Measurements from ENCODE around the gene ZMYM2.

The ZMYM2 gene

GRCh38 chr13:20044086-20044485 lies 85.6 kb downstream of the ZMYM2 start:
- DNase-seq (ENCODE audit: low read depth, low spot score) = peak; percentile 7

- DNase-seq (ENCODE audit: low read depth, low spot score) = no peak
These were observed 87.5 kb downstream of the ZMYM2 start for GRCh38 chr13:20045950-20046548.

- peak; percentile 11 for DNase-seq (ENCODE audit: low read depth, low spot score)
These were observed 91.3 kb downstream of the ZMYM2 start for GRCh38 chr13:20049558-20050473.

- no peak for DNase-seq (ENCODE audit: low read depth, low spot score)
These were observed 92.8 kb downstream of the ZMYM2 start for GRCh38 chr13:20051366-20051765.

GRCh38 chr13:20053016-20053415 lies 94.5 kb downstream of the ZMYM2 start:
- DNase-seq (ENCODE audit: low read depth, low spot score) = peak; percentile 56

GRCh38 chr13:20053891-20054290 lies 95.4 kb downstream of the ZMYM2 start:
- no peak for DNase-seq (ENCODE audit: low read depth, low spot score)

GRCh38 chr13:20054586-20054985 lies 96.1 kb downstream of the ZMYM2 start:
- DNase-seq (ENCODE audit: low read depth, low spot score) = no peak

- no peak for DNase-seq (ENCODE audit: low read depth, low spot score)
These were observed 98.7 kb downstream of the ZMYM2 start for GRCh38 chr13:20057214-20057613.

- no peak for DNase-seq (ENCODE audit: low read depth, low spot score)
These were observed 99.4 kb downstream of the ZMYM2 start for GRCh38 chr13:20057963-20058362.

GRCh38 chr13:20058476-20058875 lies 99.9 kb downstream of the ZMYM2 start:
- DNase-seq (ENCODE audit: low read depth, low spot score) = no peak

- DNase-seq (ENCODE audit: low read depth, low spot score) = peak; percentile 75
These were observed 105.6 kb downstream of the ZMYM2 start for GRCh38 chr13:20064128-20064527.

GRCh38 chr13:20065516-20065915 lies 107.0 kb downstream of the ZMYM2 start:
- DNase-seq (ENCODE audit: low read depth, low spot score) = no peak

- no peak for DNase-seq (ENCODE audit: low read depth, low spot score)
These were observed 111.4 kb downstream of the ZMYM2 start for GRCh38 chr13:20069956-20070355.

GRCh38 chr13:20073775-20074174 lies 115.2 kb downstream of the ZMYM2 start:
- no peak for DNase-seq (ENCODE audit: low read depth, low spot score)

- no peak for DNase-seq (ENCODE audit: low read depth, low spot score)
These were observed 116.4 kb downstream of the ZMYM2 start for GRCh38 chr13:20074966-20075365.

- no peak for DNase-seq (ENCODE audit: low read depth, low spot score)
These were observed 118.6 kb downstream of the ZMYM2 start for GRCh38 chr13:20077086-20077485.

GRCh38 chr13:20080377-20081164 lies 122.0 kb downstream of the ZMYM2 start:
- no peak for DNase-seq (ENCODE audit: low read depth, low spot score)

GRCh38 chr13:20090349-20090748 lies 131.8 kb downstream of the ZMYM2 start:
- DNase-seq (ENCODE audit: low read depth, low spot score) = no peak

GRCh38 chr13:20093951-20094350 lies 135.4 kb downstream of the ZMYM2 start:
- no peak for DNase-seq (ENCODE audit: low read depth, low spot score)

- no peak for DNase-seq (ENCODE audit: low read depth, low spot score)
These were observed 140.8 kb downstream of the ZMYM2 start for GRCh38 chr13:20099319-20099718.

- DNase-seq (ENCODE audit: low read depth, low spot score) = no peak
These were observed 143.2 kb downstream of the ZMYM2 start for GRCh38 chr13:20101467-20102316.

All from astrocyte of the hippocampus (primary cell).